Liver (tissue), 9 donors: Measurements from ENCODE around the gene GRK3. TPM values are rescaled to one million over a fixed set of nuclear protein-coding genes. Genes with fewer than 3 reads are reported as not detected.

Experiments
- DNase-seq: peaks from one replicate; pipeline ENCODE4 v3.0.0-alpha.2; 2017; ENCODE audit warnings: low spot score
- H3K27ac ChIP-seq, 2 donors: one replicate each; pipeline ENCODE4 v1.7.0; 2013; ENCODE audit warnings: inconsistent platforms in 2 of 2, low read length in 2 of 2, control low read depth in 1 of 2, low read depth in 1 of 2, mild to moderate bottlenecking in 1 of 2
- H3K27me3 ChIP-seq, 4 donors: one replicate each; pipeline versions ENCODE4 v1.6.1 to v1.7.0; 2013; ENCODE audit warnings: low read length in 3 of 4, inconsistent platforms in 1 of 4, mild to moderate bottlenecking in 1 of 4, moderate library complexity in 1 of 4; ENCODE audit not compliant: control insufficient read depth in 4 of 4, insufficient read depth in 4 of 4
- H3K36me3 ChIP-seq, 4 donors: one replicate each; pipeline versions ENCODE4 v1.6.1 to v1.7.0; 2013; ENCODE audit warnings: low read length in 3 of 4, mild to moderate bottlenecking in 3 of 4, low read depth in 1 of 4, moderate library complexity in 1 of 4; ENCODE audit not compliant: control insufficient read depth in 4 of 4, insufficient read depth in 3 of 4
- H3K4me1 ChIP-seq, 4 donors: one replicate each; pipeline versions ENCODE4 v1.6.1 to v1.7.0; 2013; ENCODE audit warnings: low read length in 3 of 4, mild to moderate bottlenecking in 3 of 4, moderate library complexity in 1 of 4; ENCODE audit not compliant: control insufficient read depth in 4 of 4, insufficient read depth in 4 of 4
- H3K4me3 ChIP-seq, 3 donors: one replicate each; pipeline versions ENCODE4 v1.6.1 to v1.7.0; 2013; ENCODE audit warnings: low read length in 3 of 3, control low read depth in 1 of 3, low read depth in 1 of 3, mild to moderate bottlenecking in 1 of 3
- H3K9ac ChIP-seq, 2 donors: one replicate each; pipeline ENCODE4 v1.7.0; 2013; ENCODE audit warnings: low read length in 2 of 2, mild to moderate bottlenecking in 2 of 2, moderate library complexity in 2 of 2, control low read depth in 1 of 2, low read depth in 1 of 2
- H3K9me3 ChIP-seq, 4 donors: one replicate each; pipeline versions ENCODE4 v1.6.1 to v1.7.0; 2013; ENCODE audit warnings: low read length in 3 of 4; ENCODE audit not compliant: control insufficient read depth in 4 of 4
- CTCF ChIP-seq: fragments of 150-350 bp; IDR thresholded peaks from 2 replicates; pipeline ENCODE4 v1.5.1; 2017; ENCODE audit warnings: improper control_type of control experiment, low read depth, low read length; ENCODE audit not compliant: missing input control
- EGR1 ChIP-seq, 2 donors: IDR thresholded peaks; 2 replicates each; pipeline ENCODE4 v1.6.1; 2016 to 2018; ENCODE audit warnings: antibody characterized with exemption in 2 of 2, low read depth in 2 of 2
- FOXA1 ChIP-seq: IDR thresholded peaks from 2 replicates; pipeline ENCODE4 v1.6.1; 2016; ENCODE audit warnings: antibody characterized with exemption
- FOXA2 ChIP-seq: IDR thresholded peaks from 2 replicates; pipeline ENCODE4 v1.6.1; 2016; ENCODE audit warnings: antibody characterized with exemption
- GABPA ChIP-seq, 2 donors: IDR thresholded peaks in 1 of 2; conservative IDR thresholded peaks in 1 of 2; 2 replicates each; pipeline ENCODE4 v1.6.1; 2016; ENCODE audit warnings: antibody characterized with exemption in 2 of 2, mild to moderate bottlenecking in 1 of 2, moderate library complexity in 1 of 2
- HNF4A ChIP-seq, 2 donors: conservative IDR thresholded peaks; 2 replicates each; pipeline ENCODE4 v1.6.1; 2016; ENCODE audit warnings: antibody characterized with exemption in 2 of 2, mild to moderate bottlenecking in 2 of 2
- HNF4G ChIP-seq: IDR thresholded peaks from 2 replicates; pipeline ENCODE4 v1.6.1; 2016; ENCODE audit warnings: antibody characterized with exemption
- JUND ChIP-seq, 2 donors: IDR thresholded peaks; 2 replicates each; pipeline ENCODE4 v1.6.1; 2016; ENCODE audit warnings: antibody characterized with exemption in 2 of 2
- NR2F2 ChIP-seq: IDR thresholded peaks from 2 replicates; pipeline ENCODE4 v1.6.1; 2016; ENCODE audit warnings: antibody characterized with exemption
- RAD21 ChIP-seq, 2 donors: IDR thresholded peaks; 2 replicates each; pipeline ENCODE4 v1.6.1; 2016; ENCODE audit warnings: antibody characterized with exemption in 2 of 2, mild to moderate bottlenecking in 2 of 2
- RXRA ChIP-seq, 2 donors: IDR thresholded peaks; 2 replicates each; pipeline ENCODE4 v1.6.1; 2017 to 2018; ENCODE audit warnings: antibody characterized with exemption in 2 of 2, mild to moderate bottlenecking in 1 of 2
- SP1 ChIP-seq: IDR thresholded peaks from 2 replicates; pipeline ENCODE4 v1.6.1; 2018; ENCODE audit warnings: antibody characterized with exemption, mild to moderate bottlenecking
- TAF1 ChIP-seq: conservative IDR thresholded peaks from 2 replicates; pipeline ENCODE4 v1.6.1; 2016; ENCODE audit warnings: antibody characterized with exemption, mild to moderate bottlenecking
- YY1 ChIP-seq: IDR thresholded peaks from 2 replicates; pipeline ENCODE4 v1.6.1; 2016; ENCODE audit warnings: antibody characterized with exemption, mild to moderate bottlenecking
- WGBS: extraction: QIAGEN DNeasy Blood & Tissue Kit; methylation state at CpG from one replicate; pipeline ENCODE4 v1.1.7; 2013; 5-methylcytosine and 5-hydroxymethylcytosine counted together
- polyA plus RNA-seq, 2 donors: library from polyadenylated mRNA; stranded (reverse) in 1 of 2; unstranded in 1 of 2; fragments of 200-250 nt in 1 of 2; fragments of >200 nt in 1 of 2; fragmentation: Nextera tagmentation in 1 of 2; extraction: Ambion mirVana in 1 of 2; gene quantifications; one replicate each; pipeline versions ENCODE4 v1.2.1 to v1.2.3, GENCODE V29; 2013 to 2015
- total RNA-seq, 2 donors: library from RNA; depleted of rRNA; stranded (reverse); fragments of >200 nt; gene quantifications; one replicate each; pipeline ENCODE4 v1.2.3, GENCODE V29; 2014
- TF ChIP-seq, protein P1 (sequence below): IDR thresholded peaks from 2 replicates; pipeline ENCODE4 v1.6.1; 2016; ENCODE audit warnings: antibody characterized with exemption, mild to moderate bottlenecking
- TF ChIP-seq, protein P2 (sequence below): IDR thresholded peaks from 2 replicates; pipeline ENCODE4 v1.6.1; 2016; ENCODE audit warnings: antibody characterized with exemption
- TF ChIP-seq, protein P3 (sequence below): IDR thresholded peaks from 2 replicates; pipeline ENCODE4 v1.6.1; 2016; ENCODE audit warnings: antibody characterized with exemption
- TF ChIP-seq, protein P4 (sequence below): IDR thresholded peaks from 2 replicates; pipeline ENCODE4 v1.6.1; 2016; ENCODE audit warnings: antibody characterized with exemption
- donor health status: healthy.
- donor health status: healthy.
- donor health status: healthy.
- donor health status: healthy.
- donor health status: healthy.

GRK3 gene
- total and polyA plus RNA-seq, 4 donors, result 0.79 to 6.5 (median 2.4) TPM

- no peaks in the 10 kb centered on the region for H3K27me3 ChIP-seq
- no peak overlapping the region for H3K9ac ChIP-seq
- H3K36me3 ChIP-seq, result no peaks in the 10 kb centered on the region
- 93% methylated on average over 3 of the region's 3 CpGs for WGBS
- H3K9me3 ChIP-seq, result no peaks in the 10 kb centered on the region
- no peak overlapping the region for H3K4me3 ChIP-seq
- no peak overlapping the region for H3K27ac ChIP-seq
- DNase-seq, result no peak
- H3K4me1 ChIP-seq, result peaks cover 0 to 6% (median 3%) of the 10 kb centered on the region in 4 donors
- TF ChIP-seq JUND (IDR thresholded peaks at IDR 0.05), result no peak
- no peak for TF ChIP-seq NR2F2
- TF ChIP-seq, protein P1, sequence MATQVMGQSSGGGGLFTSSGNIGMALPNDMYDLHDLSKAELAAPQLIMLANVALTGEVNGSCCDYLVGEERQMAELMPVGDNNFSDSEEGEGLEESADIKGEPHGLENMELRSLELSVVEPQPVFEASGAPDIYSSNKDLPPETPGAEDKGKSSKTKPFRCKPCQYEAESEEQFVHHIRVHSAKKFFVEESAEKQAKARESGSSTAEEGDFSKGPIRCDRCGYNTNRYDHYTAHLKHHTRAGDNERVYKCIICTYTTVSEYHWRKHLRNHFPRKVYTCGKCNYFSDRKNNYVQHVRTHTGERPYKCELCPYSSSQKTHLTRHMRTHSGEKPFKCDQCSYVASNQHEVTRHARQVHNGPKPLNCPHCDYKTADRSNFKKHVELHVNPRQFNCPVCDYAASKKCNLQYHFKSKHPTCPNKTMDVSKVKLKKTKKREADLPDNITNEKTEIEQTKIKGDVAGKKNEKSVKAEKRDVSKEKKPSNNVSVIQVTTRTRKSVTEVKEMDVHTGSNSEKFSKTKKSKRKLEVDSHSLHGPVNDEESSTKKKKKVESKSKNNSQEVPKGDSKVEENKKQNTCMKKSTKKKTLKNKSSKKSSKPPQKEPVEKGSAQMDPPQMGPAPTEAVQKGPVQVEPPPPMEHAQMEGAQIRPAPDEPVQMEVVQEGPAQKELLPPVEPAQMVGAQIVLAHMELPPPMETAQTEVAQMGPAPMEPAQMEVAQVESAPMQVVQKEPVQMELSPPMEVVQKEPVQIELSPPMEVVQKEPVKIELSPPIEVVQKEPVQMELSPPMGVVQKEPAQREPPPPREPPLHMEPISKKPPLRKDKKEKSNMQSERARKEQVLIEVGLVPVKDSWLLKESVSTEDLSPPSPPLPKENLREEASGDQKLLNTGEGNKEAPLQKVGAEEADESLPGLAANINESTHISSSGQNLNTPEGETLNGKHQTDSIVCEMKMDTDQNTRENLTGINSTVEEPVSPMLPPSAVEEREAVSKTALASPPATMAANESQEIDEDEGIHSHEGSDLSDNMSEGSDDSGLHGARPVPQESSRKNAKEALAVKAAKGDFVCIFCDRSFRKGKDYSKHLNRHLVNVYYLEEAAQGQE, result no peak
- TF ChIP-seq HNF4G, result no peak
- no peak for TF ChIP-seq SP1
- TF ChIP-seq CTCF, result no peak
- no peak for TF ChIP-seq TAF1
- no peak for TF ChIP-seq RAD21 (IDR thresholded peaks at IDR 0.05)
Measured at GRCh38 chr22:25660336-25660735, 95.9 kb downstream of the GRK3 start.

DNA sequence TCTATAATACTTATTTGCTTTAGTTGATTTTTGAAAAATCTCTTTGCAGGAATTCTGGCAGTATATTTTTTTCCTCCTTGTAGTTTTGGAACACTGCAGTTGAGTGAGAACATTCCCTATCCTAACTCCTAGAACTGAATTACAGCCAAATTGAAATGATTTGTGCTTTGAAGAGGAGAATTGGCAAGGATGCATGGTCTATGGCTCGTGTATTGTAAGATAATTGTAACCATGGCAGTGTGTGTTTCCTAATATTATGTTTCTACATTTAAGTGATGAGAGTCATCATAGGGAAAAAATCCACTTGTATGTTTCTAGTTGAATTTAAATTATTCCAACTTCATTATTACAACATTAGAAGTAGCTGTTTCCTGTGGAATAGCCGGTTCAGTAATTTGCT is 96.6 kb downstream of the GRK3 start:
- 59% methylated on average over 2 of the region's 2 CpGs for WGBS
- H3K4me1 ChIP-seq, result peaks cover 0 to 9% (median 4%) of the 10 kb centered on the region in 4 donors
- no peak overlapping the region for H3K9ac ChIP-seq
- H3K36me3 ChIP-seq, result no peaks in the 10 kb centered on the region
- no peaks in the 10 kb centered on the region for H3K9me3 ChIP-seq
- no peak overlapping the region for H3K4me3 ChIP-seq
- H3K27ac ChIP-seq, result no peak overlapping the region
- no peaks in the 10 kb centered on the region for H3K27me3 ChIP-seq
- no peak for DNase-seq
- no peak for TF ChIP-seq HNF4A (conservative IDR thresholded peaks at IDR 0.05)
- TF ChIP-seq HNF4G, result no peak
- no peak for TF ChIP-seq FOXA1
- TF ChIP-seq, protein P2, sequence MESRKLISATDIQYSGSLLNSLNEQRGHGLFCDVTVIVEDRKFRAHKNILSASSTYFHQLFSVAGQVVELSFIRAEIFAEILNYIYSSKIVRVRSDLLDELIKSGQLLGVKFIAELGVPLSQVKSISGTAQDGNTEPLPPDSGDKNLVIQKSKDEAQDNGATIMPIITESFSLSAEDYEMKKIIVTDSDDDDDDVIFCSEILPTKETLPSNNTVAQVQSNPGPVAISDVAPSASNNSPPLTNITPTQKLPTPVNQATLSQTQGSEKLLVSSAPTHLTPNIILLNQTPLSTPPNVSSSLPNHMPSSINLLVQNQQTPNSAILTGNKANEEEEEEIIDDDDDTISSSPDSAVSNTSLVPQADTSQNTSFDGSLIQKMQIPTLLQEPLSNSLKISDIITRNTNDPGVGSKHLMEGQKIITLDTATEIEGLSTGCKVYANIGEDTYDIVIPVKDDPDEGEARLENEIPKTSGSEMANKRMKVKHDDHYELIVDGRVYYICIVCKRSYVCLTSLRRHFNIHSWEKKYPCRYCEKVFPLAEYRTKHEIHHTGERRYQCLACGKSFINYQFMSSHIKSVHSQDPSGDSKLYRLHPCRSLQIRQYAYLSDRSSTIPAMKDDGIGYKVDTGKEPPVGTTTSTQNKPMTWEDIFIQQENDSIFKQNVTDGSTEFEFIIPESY, result no peak
- no peak for TF ChIP-seq RXRA (IDR thresholded peaks at IDR 0.05)
- TF ChIP-seq, protein P3, sequence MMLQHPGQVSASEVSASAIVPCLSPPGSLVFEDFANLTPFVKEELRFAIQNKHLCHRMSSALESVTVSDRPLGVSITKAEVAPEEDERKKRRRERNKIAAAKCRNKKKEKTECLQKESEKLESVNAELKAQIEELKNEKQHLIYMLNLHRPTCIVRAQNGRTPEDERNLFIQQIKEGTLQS, result no peak
- no peak for TF ChIP-seq NR2F2
- TF ChIP-seq, protein P1, result no peak
- no peak for TF ChIP-seq YY1
- no peak for TF ChIP-seq JUND (IDR thresholded peaks at IDR 0.05)
- no peak for TF ChIP-seq CTCF
- TF ChIP-seq EGR1 (IDR thresholded peaks at IDR 0.05; ENCODE audit: low read depth in 2 of 2), result no peak
- TF ChIP-seq SP1, result no peak
- TF ChIP-seq RAD21 (IDR thresholded peaks at IDR 0.05), result no peak
- TF ChIP-seq, protein P4, sequence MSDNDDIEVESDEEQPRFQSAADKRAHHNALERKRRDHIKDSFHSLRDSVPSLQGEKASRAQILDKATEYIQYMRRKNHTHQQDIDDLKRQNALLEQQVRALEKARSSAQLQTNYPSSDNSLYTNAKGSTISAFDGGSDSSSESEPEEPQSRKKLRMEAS, result no peak
- TF ChIP-seq FOXA2, result no peak
- no peak for TF ChIP-seq TAF1
- no peak for TF ChIP-seq GABPA (IDR thresholded peaks at IDR 0.05 in 1 of 2, conservative IDR thresholded peaks at IDR 0.05 in 1 of 2)
